Esophagus (tissue), 2 donors: ENCODE measurements around the gene PARP9. TPM values are rescaled to one million over a fixed set of nuclear protein-coding genes. Genes with fewer than 3 reads are reported as not detected.

Experiments used
- H3K27ac ChIP-seq, 2 donors: one replicate each; pipeline ENCODE4 v1.5.1; 2013; ENCODE audit warnings: low read depth in 2 of 2, mild to moderate bottlenecking in 2 of 2, inconsistent platforms in 1 of 2, low read length in 1 of 2, moderate library complexity in 1 of 2
- H3K27me3 ChIP-seq, 2 donors: one replicate each; pipeline ENCODE4 v1.6.1; 2013; ENCODE audit warnings: low read length in 2 of 2, control low read depth in 1 of 2, mild to moderate bottlenecking in 1 of 2; ENCODE audit not compliant: insufficient read depth in 2 of 2, control insufficient read depth in 1 of 2
- H3K36me3 ChIP-seq, 2 donors: one replicate each; pipeline ENCODE4 v1.6.1; 2013; ENCODE audit warnings: low read length in 1 of 2; ENCODE audit not compliant: control insufficient read depth in 2 of 2, insufficient read depth in 2 of 2
- H3K4me1 ChIP-seq, 2 donors: one replicate each; pipeline ENCODE4 v1.6.1; 2013; ENCODE audit warnings: low read length in 1 of 2; ENCODE audit not compliant: control insufficient read depth in 2 of 2, insufficient read depth in 2 of 2
- H3K4me3 ChIP-seq, 2 donors: one replicate each; pipeline ENCODE4 v1.5.1; 2013; ENCODE audit warnings: low read length in 2 of 2, mild to moderate bottlenecking in 2 of 2, low read depth in 1 of 2, moderate library complexity in 1 of 2
- H3K9me3 ChIP-seq, 2 donors: one replicate each; pipeline ENCODE4 v1.6.1; 2013; ENCODE audit warnings: mild to moderate bottlenecking in 2 of 2, low read depth in 1 of 2, low read length in 1 of 2, moderate library complexity in 1 of 2; ENCODE audit not compliant: control insufficient read depth in 2 of 2, insufficient read depth in 1 of 2
- WGBS, 2 donors: extraction: QIAGEN DNeasy Blood & Tissue Kit; methylation state at CpG; one replicate each; pipeline ENCODE4 v1.1.7; 2013; 5-methylcytosine and 5-hydroxymethylcytosine counted together
- polyA plus RNA-seq, 2 donors: library from polyadenylated mRNA; stranded (reverse); fragments of 200-250 nt; gene quantifications; one replicate each; pipeline ENCODE4 v1.2.3, GENCODE V29; 2013
- donor health status: healthy with polysubstance abuse.
- donor health status: Bipolar disorder and iron deficiency.

PARP9 gene
- polyA plus RNA-seq, 2 donors = 17.1 to 20.0 TPM

DNA sequence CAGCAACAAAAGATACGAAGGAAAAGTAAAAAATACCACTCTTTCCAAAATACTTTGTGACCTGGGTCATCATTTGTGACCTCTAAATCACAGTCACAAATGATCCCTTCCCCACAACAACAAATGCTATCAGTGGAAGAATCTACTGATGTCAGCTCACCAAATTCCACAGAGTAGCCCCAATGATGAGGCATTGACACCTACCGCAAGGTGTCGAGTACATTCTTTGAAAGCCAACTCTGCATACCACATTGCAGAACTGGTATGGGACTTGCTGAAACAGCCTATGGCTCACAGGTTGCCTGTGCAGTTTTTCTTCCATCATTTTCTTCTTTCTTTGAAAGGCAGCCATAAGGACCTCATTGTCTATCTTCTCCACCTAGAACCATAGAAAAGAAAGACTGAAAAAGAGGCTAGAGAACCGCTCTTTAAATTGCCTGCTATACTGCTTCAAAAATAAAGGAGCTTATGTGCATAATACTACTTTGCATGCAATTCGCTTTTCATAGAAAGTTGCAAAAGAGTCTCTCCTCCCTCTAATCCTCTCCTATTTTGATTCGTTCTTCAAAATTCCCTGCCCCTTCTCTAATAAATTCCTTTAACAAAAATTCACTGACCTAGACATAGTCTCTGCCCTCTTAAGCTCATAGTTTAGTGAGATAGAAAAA is 28.0 kb downstream of the PARP9 start:
- 86 to 91% methylated on average over 6 of the region's 6 CpGs for WGBS, 2 donors
- Histone ChIP-seq H3K27me3 (no peaks in the 10 kb centered on the region), H3K4me1 (peaks cover 0 to 2% of the 10 kb centered on the region in 2 donors), H3K36me3 (peaks cover 11 to 13% of the 10 kb centered on the region in 2 donors), H3K27ac (no peak overlapping the region), H3K4me3 (no peak overlapping the region), H3K9me3 (no peaks in the 10 kb centered on the region)

- 36 to 55% methylated on average over 1 of the region's 1 CpG for WGBS, 2 donors
- H3K36me3 ChIP-seq = peaks cover 11 to 16% of the 10 kb centered on the region in 2 donors
- H3K27ac ChIP-seq = no peak overlapping the region
- H3K9me3 ChIP-seq = no peaks in the 10 kb centered on the region
- peaks cover 0 to 2% of the 10 kb centered on the region in 2 donors for H3K4me1 ChIP-seq
- no peak overlapping the region for H3K4me3 ChIP-seq
- no peaks in the 10 kb centered on the region for H3K27me3 ChIP-seq
Measured at GRCh38 chr3:122533931-122534334, 30.2 kb downstream of the PARP9 start.

DNA sequence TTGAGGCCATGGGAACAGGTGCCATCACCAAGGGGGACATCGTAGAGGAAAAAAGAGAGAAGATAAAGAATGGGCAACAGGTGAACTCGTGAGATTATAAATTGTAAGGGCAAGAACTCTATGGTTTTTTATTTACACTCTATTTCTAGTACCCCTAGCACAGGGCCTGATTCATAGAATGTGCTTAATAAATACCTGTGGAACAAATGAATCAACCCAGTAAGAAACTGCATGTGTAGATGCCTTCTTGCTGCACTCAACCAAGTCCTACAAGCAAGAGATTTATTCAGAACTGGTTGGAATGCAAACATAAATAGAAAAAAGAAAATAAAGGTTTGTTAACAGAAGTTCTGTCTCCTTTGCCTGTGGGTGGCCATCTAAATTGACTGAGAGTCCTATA is 30.6 kb downstream of the PARP9 start:
- Histone ChIP-seq H3K27me3 (no peaks in the 10 kb centered on the region), H3K27ac (no peak overlapping the region), H3K36me3 (peaks cover 11 to 16% of the 10 kb centered on the region in 2 donors), H3K4me1 (peaks cover 0 to 2% of the 10 kb centered on the region in 2 donors), H3K4me3 (no peak overlapping the region), H3K9me3 (no peaks in the 10 kb centered on the region)
- WGBS, 2 donors = 82 to 85% methylated on average over 2 of the region's 2 CpGs

GRCh38 chr3:122530164-122530563 is 33.9 kb downstream of the PARP9 start:
- Histone ChIP-seq H3K4me1 (peaks cover 0 to 2% of the 10 kb centered on the region in 2 donors), H3K9me3 (no peaks in the 10 kb centered on the region), H3K27ac (no peak overlapping the region), H3K27me3 (no peaks in the 10 kb centered on the region), H3K4me3 (no peak overlapping the region), H3K36me3 (peaks cover 13 to 15% of the 10 kb centered on the region in 2 donors)
- WGBS, 2 donors = 80 to 86% methylated on average over 2 of the region's 2 CpGs

GRCh38 chr3:122523317-122523716 is 40.8 kb downstream of the PARP9 start:
- Histone ChIP-seq H3K27me3 (no peaks in the 10 kb centered on the region), H3K4me3 (no peak overlapping the region), H3K36me3 (peaks cover 2 to 3% of the 10 kb centered on the region in 2 donors), H3K9me3 (no peaks in the 10 kb centered on the region), H3K4me1 (no peaks in the 10 kb centered on the region), H3K27ac (no peak overlapping the region)
- WGBS, 2 donors = 94 to 96% methylated on average over 11 of the region's 11 CpGs

GRCh38 chr3:122520861-122521260 is 43.2 kb downstream of the PARP9 start:
- Histone ChIP-seq H3K4me3 (no peak overlapping the region), H3K36me3 (no peaks in the 10 kb centered on the region), H3K27me3 (no peaks in the 10 kb centered on the region), H3K9me3 (no peaks in the 10 kb centered on the region), H3K27ac (no peak overlapping the region), H3K4me1 (no peaks in the 10 kb centered on the region)
- 83% methylated on average over 4 of the region's 4 CpGs for WGBS, 2 donors

DNA sequence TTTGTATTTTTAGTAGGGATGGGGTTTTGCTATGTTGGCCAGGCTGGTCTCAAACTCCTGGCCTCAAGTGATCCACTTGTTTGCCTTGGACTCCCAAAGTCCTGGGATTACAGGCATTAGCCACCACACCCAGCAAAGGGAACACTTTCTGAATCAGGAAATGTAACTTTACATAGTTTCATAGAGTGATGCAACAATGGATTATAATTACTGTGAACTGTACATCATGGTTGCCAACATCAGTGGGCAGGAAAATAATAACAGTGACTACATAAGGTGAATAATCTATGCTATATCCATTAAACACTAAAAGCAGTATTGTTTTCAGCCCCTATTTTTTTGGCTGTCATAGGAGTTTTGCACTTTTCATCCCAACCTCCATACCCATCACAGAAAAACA is 44.4 kb downstream of the PARP9 start:
- H3K4me1 ChIP-seq = no peaks in the 10 kb centered on the region
- H3K4me3 ChIP-seq = no peak overlapping the region
- no peaks in the 10 kb centered on the region for H3K36me3 ChIP-seq
- H3K27ac ChIP-seq = no peak overlapping the region
- no peaks in the 10 kb centered on the region for H3K27me3 ChIP-seq
- H3K9me3 ChIP-seq = no peaks in the 10 kb centered on the region

DNA sequence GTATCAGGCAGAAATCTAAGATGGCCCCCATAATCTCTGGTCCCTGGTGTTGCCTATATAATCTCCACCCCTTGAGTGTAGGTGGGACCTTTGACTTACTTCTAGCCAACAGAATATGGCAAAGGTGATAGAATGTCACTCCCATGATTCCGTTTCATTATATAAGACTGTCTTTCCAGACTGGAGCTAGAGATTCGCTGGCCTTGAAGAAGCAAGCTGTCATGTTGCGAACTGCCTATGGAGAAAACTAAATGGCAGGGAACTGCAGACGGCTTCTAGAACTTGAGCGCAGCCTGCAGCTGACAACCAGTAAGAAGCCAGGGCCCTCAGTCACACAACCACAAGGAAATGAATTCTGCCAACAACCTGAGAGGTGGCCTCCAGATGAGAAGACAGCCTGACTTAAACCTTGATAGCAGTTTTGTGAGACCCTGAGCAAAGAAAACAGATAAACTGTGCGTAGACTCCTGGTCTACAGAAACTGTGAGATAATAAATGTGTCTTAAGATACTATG is 47.2 kb downstream of the PARP9 start:
- no peak overlapping the region for H3K4me3 ChIP-seq
- WGBS, 2 donors = 90 to 93% methylated on average over 6 of the region's 6 CpGs
- H3K27ac ChIP-seq = no peak overlapping the region
- H3K27me3 ChIP-seq = no peaks in the 10 kb centered on the region
- H3K4me1 ChIP-seq = peaks cover 0 to 2% of the 10 kb centered on the region in 2 donors
- H3K9me3 ChIP-seq = no peaks in the 10 kb centered on the region
- H3K36me3 ChIP-seq = no peaks in the 10 kb centered on the region

- 94 to 97% methylated on average over 3 of the region's 3 CpGs for WGBS, 2 donors
- no peak overlapping the region for H3K4me3 ChIP-seq
- H3K36me3 ChIP-seq = no peaks in the 10 kb centered on the region
- H3K27ac ChIP-seq = no peak overlapping the region
- no peaks in the 10 kb centered on the region for H3K27me3 ChIP-seq
- H3K9me3 ChIP-seq = no peaks in the 10 kb centered on the region
- peaks cover 0 to 2% of the 10 kb centered on the region in 2 donors for H3K4me1 ChIP-seq
Measured at GRCh38 chr3:122515870-122516269, 48.2 kb downstream of the PARP9 start.

- peak overlapping the region; percentile 84 to 86 for H3K4me3 ChIP-seq
- WGBS, 2 donors = 35 to 40% methylated on average over 19 of the region's 19 CpGs
Measured at GRCh38 chr3:122515020-122515468, 49.1 kb downstream of the PARP9 start.

More at GRCh38 chr3:122515020-122515468, 49.1 kb downstream of the PARP9 start:
- peak overlapping the region in 1 of 2 donors; percentile 97 for H3K27ac ChIP-seq
- H3K36me3 ChIP-seq = no peaks in the 10 kb centered on the region
- no peaks in the 10 kb centered on the region for H3K27me3 ChIP-seq
- peaks cover 0 to 2% of the 10 kb centered on the region in 2 donors for H3K4me1 ChIP-seq
- H3K9me3 ChIP-seq = no peaks in the 10 kb centered on the region
